AG04450 (cell line): ENCODE measurements around the gene SRGAP3. TPM values are rescaled to one million over a fixed set of nuclear protein-coding genes. Genes with fewer than 3 reads are reported as not detected.

Experiments used
- CTCF ChIA-PET: fragments of 300-600, 350-600 bp; formaldehyde crosslinking; extraction: SDS; loops from one replicate; lab custom pipeline; 2022; ENCODE audit warnings: antibody characterized with exemption, inconsistent platforms; lab: Charles Lee
- POLR2A ChIA-PET: fragments of 350-600 bp; formaldehyde crosslinking; extraction: SDS; loops from one replicate; lab custom pipeline; 2021; ENCODE audit warnings: antibody characterized with exemption, inconsistent platforms; lab: Yijun Ruan, JAX
- DNase-seq: peaks from one replicate; pipeline ENCODE4 v3.0.0-alpha.2; 2011; ENCODE audit warnings: low read depth, low spot score
- H3K27ac ChIP-seq: one replicate; pipeline ENCODE4 v1.5.1; 2012; ENCODE audit warnings: low read depth, low read length, control low read depth
- H3K27me3 ChIP-seq: one replicate; pipeline ENCODE4 v1.6.0; 2012; ENCODE audit warnings: low read length; ENCODE audit not compliant: control insufficient read depth, insufficient read depth
- H3K4me3 ChIP-seq: 2 replicates; pipeline ENCODE4 v1.5.1; 2011; ENCODE audit warnings: mild to moderate bottlenecking, low read depth, low read length, control low read depth
- H3K9me3 ChIP-seq: 2 replicates; pipeline ENCODE4 v1.5.1; 2012; ENCODE audit warnings: low read length; ENCODE audit not compliant: control insufficient read depth, insufficient read depth
- CTCF ChIP-seq: IDR thresholded peaks from 2 replicates; pipeline ENCODE4 v1.5.1; 2011; ENCODE audit warnings: low read depth, low read length, control low read depth, inconsistent platforms
- polyA plus RNA-seq: library from polyadenylated mRNA; depleted of rRNA; stranded (reverse); fragments of >200 nt; gene quantifications from 2 replicates; pipeline ENCODE4 v1.2.3, GENCODE V29; 2011

Gene SRGAP3
- polyA plus RNA-seq, 1 experiment = 0.61 TPM

- ChIA-PET POLR2A (no interaction called here), CTCF (interaction anchor here (1.3 kb wide), 1 partner anchor 110 kb away, joined by 3 read pairs; no protein-coding TSS in a partner anchor)
- peaks cover 2% of the 10 kb centered on the region for H3K27me3 ChIP-seq
- no peak for DNase-seq
- H3K4me3 ChIP-seq = no peak overlapping the region
- no peak for TF ChIP-seq CTCF
- no peak overlapping the region for H3K27ac ChIP-seq
- H3K9me3 ChIP-seq = no peaks in the 10 kb centered on the region
Measured at GRCh38 chr3:9192248-9193025, 57.0 kb downstream of the SRGAP3 start.

GRCh38 chr3:9190276-9190675 lies 59.2 kb downstream of the SRGAP3 start:
- DNase-seq = no peak
- Histone ChIP-seq H3K9me3 (no peaks in the 10 kb centered on the region), H3K27ac (no peak overlapping the region), H3K4me3 (no peak overlapping the region), H3K27me3 (peaks cover 6% of the 10 kb centered on the region)
- ChIA-PET POLR2A (no interaction called here), CTCF (no interaction called here)
- TF ChIP-seq CTCF = no peak

GRCh38 chr3:9188583-9188982 lies 60.9 kb downstream of the SRGAP3 start:
- Histone ChIP-seq H3K27ac (no peak overlapping the region), H3K27me3 (peaks cover 6% of the 10 kb centered on the region), H3K9me3 (no peaks in the 10 kb centered on the region), H3K4me3 (no peak overlapping the region)
- ChIA-PET CTCF (no interaction called here), POLR2A (no interaction called here)
- no peak for TF ChIP-seq CTCF
- no peak for DNase-seq

GRCh38 chr3:9185701-9186100 lies 63.7 kb downstream of the SRGAP3 start:
- CTCF ChIA-PET = interaction anchor here (0.7 kb wide), 1 partner anchor 32 kb away, joined by 6 read pairs; no protein-coding TSS in a partner anchor
- POLR2A ChIA-PET = interaction anchor here (0.6 kb wide), 1 partner anchor 522 kb away, joined by 9 read pairs; no protein-coding TSS in a partner anchor
- no peak for DNase-seq
- peaks cover 6% of the 10 kb centered on the region for H3K27me3 ChIP-seq
- no peak overlapping the region for H3K4me3 ChIP-seq
- H3K27ac ChIP-seq = no peak overlapping the region
- no peak for TF ChIP-seq CTCF
- no peaks in the 10 kb centered on the region for H3K9me3 ChIP-seq

GRCh38 chr3:9185046-9185445 lies 64.4 kb downstream of the SRGAP3 start:
- Histone ChIP-seq H3K9me3 (no peaks in the 10 kb centered on the region), H3K27ac (no peak overlapping the region), H3K27me3 (peaks cover 6% of the 10 kb centered on the region), H3K4me3 (no peak overlapping the region)
- TF ChIP-seq CTCF = no peak
- ChIA-PET POLR2A (interaction anchor here (0.6 kb wide), 1 partner anchor 522 kb away, joined by 9 read pairs; no protein-coding TSS in a partner anchor), CTCF (no interaction called here)
- no peak for DNase-seq
